Muscle of arm (tissue), 12 donors: ENCODE results near the gene TMEM235. TPM values are rescaled to one million over a fixed set of nuclear protein-coding genes. Genes with fewer than 3 reads are reported as not detected.
"Not testable (repeated sequence)": the region's sequence is repeated elsewhere in the genome, so short reads cannot be mapped to it uniquely, and the experiment has no call there.

Experiments
- DNase-seq: peaks from one replicate; pipeline ENCODE4 v3.0.0-alpha.2; 2013
- polyA plus RNA-seq, 12 donors: library from polyadenylated mRNA; unstranded; fragments of 120-200 nt; gene quantifications; one replicate each; pipeline ENCODE4 v1.2.1, GENCODE V29; 2013; ENCODE audit not compliant: insufficient read length in 12 of 12

Gene TMEM235
- polyA plus RNA-seq, 12 donors: 0.08 to 0.14 TPM; not detected in 10

DNA sequence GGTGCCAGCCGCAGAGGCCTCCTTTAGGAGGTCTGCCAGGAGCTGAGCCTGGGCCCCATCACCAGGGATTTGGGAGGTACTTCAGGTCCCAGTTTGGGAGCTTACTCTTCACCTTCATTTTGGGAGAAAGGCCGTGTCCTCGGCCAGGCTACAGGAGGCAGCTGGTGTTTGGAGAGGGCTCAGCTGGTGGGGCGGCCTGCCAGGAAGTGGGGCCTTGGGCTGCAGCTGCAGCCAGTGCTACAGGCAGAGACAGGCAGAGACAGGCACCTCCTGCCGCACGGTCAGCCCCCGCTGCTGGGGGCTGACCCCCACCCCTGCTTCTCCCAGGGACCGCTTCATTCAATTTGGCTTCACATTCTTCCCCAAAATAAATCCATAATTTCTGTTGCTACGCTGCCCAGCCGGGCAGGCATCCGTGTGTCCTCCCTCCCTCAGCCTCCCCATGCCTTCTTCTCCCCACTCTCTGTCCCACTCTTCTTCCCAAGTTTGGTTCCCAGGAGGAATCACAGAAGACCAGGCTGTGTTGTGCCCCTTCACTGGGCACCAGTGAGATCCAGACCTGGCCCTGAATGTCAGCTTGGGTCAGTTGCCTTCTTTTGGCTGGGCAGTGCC is 6.1 kb downstream of the TMEM235 start:
- DNase-seq: peak; percentile 61

DNA sequence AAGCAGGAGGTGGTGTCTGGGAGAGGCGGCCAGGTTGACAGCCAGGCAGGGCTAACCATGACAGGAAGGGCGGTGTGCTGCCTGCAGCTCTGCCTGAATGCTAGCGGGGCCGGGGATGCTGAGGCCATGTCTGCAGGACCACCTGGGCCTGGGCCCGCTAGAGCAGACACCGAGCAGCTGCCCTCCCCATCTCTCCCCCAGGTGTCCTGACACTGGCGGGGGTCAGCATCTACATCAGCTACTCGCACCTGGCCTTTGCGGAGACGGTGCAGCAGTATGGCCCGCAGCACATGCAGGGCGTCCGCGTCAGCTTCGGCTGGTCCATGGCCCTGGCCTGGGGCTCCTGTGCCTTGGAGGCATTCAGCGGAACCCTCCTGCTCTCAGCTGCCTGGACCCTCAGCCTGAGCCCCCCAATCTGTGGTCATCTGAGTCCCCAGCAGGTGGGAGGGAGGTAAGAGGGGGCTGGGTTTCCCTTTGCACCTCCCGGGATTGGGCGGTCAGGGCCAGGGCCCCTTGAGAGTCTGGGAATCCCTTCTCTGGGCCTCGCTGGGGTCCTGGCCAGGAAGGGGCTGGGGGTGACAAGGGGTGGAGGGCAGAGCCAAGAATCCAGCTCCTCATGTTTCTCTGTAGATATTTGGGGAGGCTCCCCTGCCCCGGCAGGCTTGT is 7.5 kb downstream of the TMEM235 start:
- DNase-seq: no peak

GRCh38 chr17:78239489-78239931 is 8.1 kb downstream of the TMEM235 start:
- no peak for DNase-seq

DNA sequence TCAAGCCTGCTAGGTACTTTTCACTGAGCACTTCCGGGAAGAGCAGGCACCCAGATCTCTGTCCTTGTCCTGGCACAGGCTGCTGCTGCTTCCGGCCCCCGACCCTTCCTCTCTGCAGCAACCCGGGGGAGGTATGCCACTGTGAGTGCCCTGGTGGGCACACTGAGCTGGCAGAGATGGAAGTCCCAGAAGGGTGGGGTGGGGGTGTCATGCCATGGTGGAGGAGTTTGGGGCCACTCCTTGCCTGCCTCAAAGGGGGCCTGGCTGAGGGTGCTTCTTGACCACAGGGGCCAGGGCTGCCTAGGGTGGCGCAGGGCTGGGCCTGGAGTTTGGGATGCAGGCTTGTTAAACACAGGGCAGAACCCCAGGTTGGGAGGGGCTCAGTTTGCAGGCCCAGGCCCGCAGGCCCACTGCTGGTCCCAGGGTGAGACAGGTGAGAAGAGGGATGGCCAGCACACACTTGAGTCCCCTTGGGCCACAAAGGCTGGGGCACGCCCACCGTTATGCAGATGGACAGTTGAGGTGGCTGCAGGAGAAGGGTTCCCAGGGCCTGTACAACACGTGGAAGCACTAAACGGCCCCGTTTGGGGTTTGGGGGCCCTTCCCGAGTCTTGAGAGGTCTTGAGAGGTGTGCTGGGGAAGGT is 8.7 kb downstream of the TMEM235 start:
- no peak for DNase-seq

DNA sequence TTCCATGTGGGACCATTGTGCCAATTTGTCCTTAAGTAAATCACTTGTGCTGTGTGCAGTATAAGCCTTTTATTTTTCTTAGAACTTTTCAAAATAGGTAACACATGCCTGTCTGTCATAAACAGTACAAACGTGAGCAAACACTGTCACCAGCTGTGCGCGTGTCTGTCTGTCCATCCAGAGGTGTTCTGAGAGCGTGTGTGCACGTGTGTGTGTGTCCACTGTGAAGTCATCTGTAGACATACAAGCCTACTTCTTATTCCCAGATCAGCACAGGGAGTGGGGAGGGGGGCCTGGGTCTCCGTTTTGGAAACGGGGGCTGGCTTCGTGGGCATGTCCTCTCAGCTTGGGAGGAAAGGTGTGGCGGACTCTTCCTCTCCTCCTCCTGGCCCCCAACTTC is 9.4 kb downstream of the TMEM235 start:
- DNase-seq: no peak

GRCh38 chr17:78241277-78242023 is 10.0 kb downstream of the TMEM235 start:
- no peak for DNase-seq

DNA sequence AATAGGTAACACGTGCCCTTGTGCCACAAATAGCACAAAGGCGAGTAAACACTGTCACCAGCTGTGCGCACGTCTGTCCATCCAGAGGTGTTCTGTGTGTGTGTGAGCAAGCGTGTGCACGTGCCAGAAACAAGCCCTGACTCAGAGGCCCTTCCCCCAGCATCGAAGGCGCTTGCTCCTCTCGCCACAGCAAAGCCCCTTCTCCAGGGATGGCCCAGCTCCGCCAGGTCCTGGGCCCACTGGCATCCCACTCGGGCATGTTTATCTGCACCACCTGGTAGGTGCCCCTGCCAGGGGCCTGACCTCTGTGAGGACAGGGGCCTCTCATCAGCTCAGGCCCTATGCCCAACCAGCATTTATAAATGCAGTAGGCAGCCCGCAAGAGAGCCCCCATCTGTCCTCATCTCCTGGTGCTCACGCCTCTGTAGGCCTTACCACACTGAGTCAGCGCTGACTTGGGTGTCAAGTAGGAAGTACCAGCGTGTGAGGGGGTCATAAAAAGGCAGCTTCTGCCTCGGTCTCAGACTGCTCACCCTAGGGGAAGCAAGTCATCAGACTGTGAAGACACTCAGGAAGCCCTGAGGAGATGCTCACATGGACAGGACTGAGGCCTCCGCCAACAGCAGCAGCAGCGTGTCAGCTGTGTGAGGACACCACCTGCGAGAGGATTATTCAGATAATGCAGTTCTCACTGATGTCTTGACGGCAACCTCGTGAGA is 10.8 kb downstream of the TMEM235 start:
- no peak for DNase-seq

DNA sequence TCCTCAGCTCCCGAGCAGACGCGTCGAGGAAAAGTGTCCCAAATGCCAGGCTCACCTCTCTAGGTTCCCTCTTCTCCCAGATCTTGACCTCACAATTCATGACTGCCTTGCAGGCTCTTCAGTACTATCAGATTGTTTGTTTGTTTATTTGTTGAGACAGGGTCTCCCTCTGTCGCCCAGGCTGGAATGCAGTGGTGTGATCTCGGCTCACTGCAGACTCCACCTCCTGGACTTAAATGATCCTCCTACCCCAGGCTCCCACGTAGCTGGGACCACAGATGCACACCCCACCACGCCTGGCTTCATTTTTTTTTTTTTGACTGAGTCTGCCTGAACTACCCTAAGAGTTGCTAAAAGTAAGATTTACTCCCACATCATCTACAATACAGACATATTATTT is 15.9 kb downstream of the TMEM235 start:
- no peak for DNase-seq

DNA sequence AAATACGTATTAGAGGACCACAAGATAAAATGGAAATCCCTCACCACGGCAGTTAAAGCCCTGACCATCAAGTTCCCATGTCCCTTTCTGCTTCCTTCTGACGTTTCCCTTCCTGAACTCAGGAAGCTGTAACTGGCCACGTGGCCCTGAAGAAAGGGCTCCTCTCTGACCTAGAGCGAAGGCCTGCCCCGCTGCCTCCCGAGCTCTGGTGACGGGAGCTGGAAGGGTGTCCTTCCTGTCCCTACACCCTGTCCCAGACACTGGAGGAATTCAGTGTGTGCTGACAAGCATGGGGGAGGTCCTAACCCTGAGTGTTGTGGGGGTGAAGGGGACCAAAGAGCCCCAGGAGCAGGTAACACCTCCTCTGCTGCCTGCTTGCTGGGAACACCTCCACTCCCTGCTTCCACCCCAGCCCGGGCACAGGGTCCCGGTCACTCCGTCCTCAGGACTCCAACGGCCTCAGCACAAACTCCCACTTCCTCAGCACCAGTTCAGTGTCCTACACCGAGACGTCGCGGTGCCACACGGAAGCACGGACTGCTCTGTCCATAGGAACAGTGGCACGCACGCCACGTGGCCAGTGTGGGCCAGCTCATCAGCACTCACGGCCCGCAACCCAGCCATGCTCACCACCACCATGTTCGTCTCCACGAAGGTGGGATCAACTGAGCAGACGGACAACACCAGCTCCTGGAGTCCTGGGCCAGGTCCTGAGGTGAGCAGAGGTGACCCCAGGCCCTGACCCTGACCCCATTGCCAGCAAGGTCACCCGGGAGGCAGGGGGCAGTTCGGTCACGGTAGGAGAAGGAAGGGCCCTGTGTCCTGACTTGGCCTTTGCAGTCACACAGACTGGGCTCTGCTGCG is 16.9 kb downstream of the TMEM235 start:
- no peak for DNase-seq

DNA sequence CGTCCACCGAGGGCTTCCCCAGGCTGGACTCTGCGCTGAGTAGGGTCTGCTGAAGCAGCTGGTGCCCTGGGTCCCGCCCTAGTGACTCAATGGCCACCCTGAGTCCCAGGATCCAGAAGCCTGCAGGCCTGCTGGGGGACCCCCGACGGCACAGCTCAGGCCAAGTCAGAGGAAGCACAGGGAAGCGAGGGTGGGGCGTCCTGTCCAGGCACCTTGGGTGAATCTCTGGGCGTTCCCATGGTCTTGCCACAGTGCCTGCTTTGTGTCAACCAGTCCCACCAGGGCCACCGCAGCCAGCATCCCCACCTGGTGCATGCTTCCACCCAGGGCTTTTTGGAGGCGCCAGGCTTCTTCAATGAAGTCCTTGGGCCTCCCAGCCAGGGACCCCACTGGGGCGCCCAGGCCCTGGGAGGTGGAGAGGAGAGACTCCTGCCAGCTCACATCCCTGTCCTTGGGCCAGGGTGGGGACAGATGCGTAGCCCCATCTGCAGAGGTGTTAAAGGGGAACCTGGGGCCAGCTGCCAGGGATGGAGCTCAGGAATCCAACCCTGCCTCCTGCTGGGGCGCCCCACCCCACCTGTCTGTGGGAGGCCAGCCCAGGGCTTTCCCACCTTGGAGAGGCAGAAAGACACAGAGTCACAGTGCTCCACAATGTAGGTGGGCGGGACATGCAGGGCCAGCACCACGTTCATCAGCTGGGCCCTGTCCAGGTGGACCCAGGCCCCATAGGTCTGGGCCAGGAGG is 17.8 kb downstream of the TMEM235 start:
- DNase-seq: no peak

GRCh38 chr17:78249818-78250806 is 18.7 kb downstream of the TMEM235 start:
- no peak for DNase-seq

GRCh38 chr17:78250891-78251772 is 19.7 kb downstream of the TMEM235 start:
- peak; percentile 82 for DNase-seq

- no peak for DNase-seq
Observed at GRCh38 chr17:78251773-78252103, 20.3 kb downstream of the TMEM235 start.

DNA sequence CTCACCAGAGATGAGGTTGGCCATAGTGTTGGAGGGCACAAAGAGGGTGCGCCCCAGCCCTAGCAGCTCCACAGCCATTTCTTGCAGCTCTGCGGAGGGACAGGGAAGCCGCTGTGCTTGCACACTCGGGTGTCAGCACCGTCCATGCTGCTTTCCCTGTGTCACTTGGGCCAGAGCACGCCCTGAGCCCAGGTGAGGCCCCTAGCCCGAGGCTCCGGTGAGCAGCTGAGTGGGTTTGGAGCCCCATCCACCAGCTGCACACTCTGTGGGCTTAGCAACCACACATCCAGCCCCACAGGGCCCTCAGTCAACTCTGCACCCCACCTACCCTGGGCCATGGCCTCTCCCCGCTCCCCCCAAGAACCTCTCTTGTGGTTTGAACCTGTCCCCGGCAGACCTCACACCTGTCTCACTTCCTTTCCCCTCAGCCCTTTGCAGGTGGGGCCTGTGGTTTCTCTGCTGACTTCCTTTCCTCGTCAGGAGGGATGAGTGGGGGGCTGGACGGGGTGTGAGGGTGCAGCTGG is 20.7 kb downstream of the TMEM235 start:
- no peak for DNase-seq

DNA sequence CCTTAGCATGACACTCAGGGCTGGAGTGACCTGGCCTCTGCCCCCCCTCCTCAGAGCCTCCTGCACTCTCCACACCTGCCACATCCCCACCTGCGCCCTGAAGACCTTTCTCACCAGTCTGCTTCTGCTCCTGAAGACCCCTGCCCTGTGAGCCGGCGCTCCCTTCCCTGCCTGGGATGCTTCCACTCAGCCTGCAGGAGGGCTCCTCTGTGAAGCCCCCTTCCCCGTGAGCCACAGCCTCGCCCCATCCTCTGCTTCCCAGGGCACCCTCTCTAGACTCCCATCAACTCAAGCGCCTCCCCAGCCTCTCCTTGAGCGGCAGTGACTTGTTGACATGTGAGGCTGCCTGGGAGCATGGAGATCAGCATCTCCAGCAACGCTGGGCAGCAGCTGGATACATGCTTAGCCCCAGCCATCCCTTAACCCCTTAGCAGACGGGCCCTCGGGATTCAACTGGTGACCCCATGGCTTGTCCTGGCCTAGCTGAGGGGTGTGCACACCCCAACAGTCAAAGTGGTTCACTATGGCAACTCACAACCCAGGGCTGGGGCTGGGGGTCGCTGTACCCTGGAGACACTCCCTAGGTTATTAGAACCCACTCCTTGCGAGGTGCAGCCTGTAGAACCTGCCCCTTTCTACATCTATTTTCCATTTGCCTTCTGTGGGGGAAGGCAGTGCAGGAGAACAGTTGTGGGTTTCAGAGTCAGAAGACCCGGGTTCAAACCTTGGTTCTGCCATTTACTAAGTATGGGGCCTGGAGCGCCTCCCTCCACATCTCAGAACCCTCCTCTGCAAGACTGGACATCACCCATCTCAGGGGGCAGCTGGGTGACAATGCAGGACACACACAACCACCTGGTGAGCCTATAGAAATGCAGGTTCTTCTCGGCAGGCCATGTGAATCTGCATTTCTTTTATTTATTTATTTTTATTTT is 21.5 kb downstream of the TMEM235 start:
- no peak for DNase-seq

DNA sequence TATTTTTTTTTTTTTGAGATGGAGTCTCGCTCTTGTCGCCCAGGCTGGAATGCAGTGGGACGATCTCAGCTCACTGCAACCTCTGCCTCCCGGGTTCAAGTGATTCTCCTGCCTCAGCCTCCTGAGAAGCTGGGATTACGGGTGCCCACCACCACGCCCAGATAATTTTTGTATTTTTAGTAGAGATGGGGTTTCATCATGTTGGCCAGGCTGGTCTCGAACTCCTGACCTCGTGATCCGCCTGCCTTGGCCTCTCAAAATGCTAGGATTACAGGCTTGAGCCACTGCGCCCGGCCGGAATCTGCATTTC is 22.2 kb downstream of the TMEM235 start:
- DNase-seq: not testable (repeated sequence)
